SU-DHL-6 (cell line): Measurements from ENCODE around the gene UCP2.

Source experiments
- EZH2phosphoT487 ChIP-seq: fragments of 200-600 bp; sonication (generic), shearing (Covaris generic); conservative IDR thresholded peaks from 2 replicates; pipeline ENCODE4 v1.6.1; 2018; ENCODE audit warnings: mild to moderate bottlenecking, antibody characterized with exemption, low read length, moderate library complexity, mixed read lengths
- TF ChIP-seq, protein P1 (sequence below): fragments of 200-600 bp; sonication (generic); IDR thresholded peaks from one replicate; pipeline ENCODE4 v1.5.1; 2017; ENCODE audit warnings: antibody characterized with exemption, mild to moderate bottlenecking, low read length, moderate library complexity; ENCODE audit not compliant: insufficient read depth, poor library complexity, severe bottlenecking

DNA sequence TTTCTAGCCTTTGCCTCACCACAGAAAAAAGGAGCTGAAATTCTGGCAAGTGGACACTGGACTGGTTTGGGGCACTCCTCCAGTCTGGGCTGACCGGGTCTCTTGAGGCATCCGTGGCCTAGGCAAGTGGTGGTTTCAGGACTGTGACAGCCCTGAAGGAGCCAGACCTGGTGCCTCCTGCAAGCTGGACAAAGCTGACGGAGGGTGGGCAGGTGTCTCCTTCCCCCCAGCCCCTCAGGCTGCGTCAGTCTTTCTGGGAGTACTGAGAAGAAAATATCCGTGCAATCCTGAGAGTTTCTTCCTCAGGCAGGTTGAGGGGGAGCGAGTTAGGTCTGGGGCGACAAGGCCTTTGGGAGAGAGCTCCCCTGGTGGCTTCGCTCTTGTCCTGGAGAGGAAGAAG is 30.5 kb upstream of the UCP2 start:
- TF ChIP-seq, protein P1, sequence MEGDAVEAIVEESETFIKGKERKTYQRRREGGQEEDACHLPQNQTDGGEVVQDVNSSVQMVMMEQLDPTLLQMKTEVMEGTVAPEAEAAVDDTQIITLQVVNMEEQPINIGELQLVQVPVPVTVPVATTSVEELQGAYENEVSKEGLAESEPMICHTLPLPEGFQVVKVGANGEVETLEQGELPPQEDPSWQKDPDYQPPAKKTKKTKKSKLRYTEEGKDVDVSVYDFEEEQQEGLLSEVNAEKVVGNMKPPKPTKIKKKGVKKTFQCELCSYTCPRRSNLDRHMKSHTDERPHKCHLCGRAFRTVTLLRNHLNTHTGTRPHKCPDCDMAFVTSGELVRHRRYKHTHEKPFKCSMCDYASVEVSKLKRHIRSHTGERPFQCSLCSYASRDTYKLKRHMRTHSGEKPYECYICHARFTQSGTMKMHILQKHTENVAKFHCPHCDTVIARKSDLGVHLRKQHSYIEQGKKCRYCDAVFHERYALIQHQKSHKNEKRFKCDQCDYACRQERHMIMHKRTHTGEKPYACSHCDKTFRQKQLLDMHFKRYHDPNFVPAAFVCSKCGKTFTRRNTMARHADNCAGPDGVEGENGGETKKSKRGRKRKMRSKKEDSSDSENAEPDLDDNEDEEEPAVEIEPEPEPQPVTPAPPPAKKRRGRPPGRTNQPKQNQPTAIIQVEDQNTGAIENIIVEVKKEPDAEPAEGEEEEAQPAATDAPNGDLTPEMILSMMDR, result no peak
- no peak for TF ChIP-seq EZH2phosphoT487
